ENCODE data around the gene MCM5.

GRCh38 chr22:35403356-35403755 lies 3.4 kb downstream of the MCM5 start:
- no peak for TF ChIP-seq CTCF (conservative IDR thresholded peaks at IDR 0.05 in 1 of 2, IDR thresholded peaks at IDR 0.05 in 1 of 2; ENCODE audit: extremely low read depth in 1 of 2, insufficient read depth in 1 of 2, low read depth in 1 of 2, low read length in 2 of 2)
- no peak for TF ChIP-seq EZH2 (IDR thresholded peaks at IDR 0.05; ENCODE audit: borderline replicate concordance, low read length)

Data from mammary epithelial cell (primary cell).